Upper lobe of left lung (tissue), 6 donors: ENCODE measurements around the gene GRB7. TPM values are rescaled to one million over a fixed set of nuclear protein-coding genes. Genes with fewer than 3 reads are reported as not detected.
"Not testable (repeated sequence)": the region's sequence is repeated elsewhere in the genome, so short reads cannot be mapped to it uniquely, and the experiment has no call there.

Experiments
- ATAC-seq, 2 donors: fragments of 200-7000 bp; cut with Tn5 transposase; one replicate each; pipeline ENCODE4 v1.9.1; 2022; ENCODE audit warnings: mild to moderate bottlenecking in 2 of 2, moderate library complexity in 2 of 2; ENCODE audit not compliant: low FRiP score in 2 of 2
- DNase-seq, 2 donors: peaks; one replicate each; pipeline ENCODE4 v3.0.0-alpha.2; 2019 to 2020
- H3K27ac ChIP-seq, 4 donors: fragments of 200-600 bp; sonication (generic); one replicate each; pipeline ENCODE4 v1.5.1; 2016 to 2019
- H3K27me3 ChIP-seq, 4 donors: fragments of 200-600 bp; sonication (generic); one replicate each; pipeline ENCODE4 v1.5.1; 2017 to 2019
- H3K36me3 ChIP-seq, 4 donors: fragments of 200-600 bp; sonication (generic); one replicate each; pipeline ENCODE4 v1.5.1; 2016 to 2019
- H3K4me1 ChIP-seq, 4 donors: fragments of 200-600 bp; sonication (generic); one replicate each; pipeline ENCODE4 v1.5.1; 2018 to 2019
- H3K4me3 ChIP-seq, 4 donors: fragments of 200-600 bp; sonication (generic); one replicate each; pipeline ENCODE4 v1.5.1; 2017 to 2019; ENCODE audit warnings: mild to moderate bottlenecking in 2 of 4, moderate library complexity in 1 of 4
- H3K9me3 ChIP-seq, 4 donors: fragments of 200-600 bp; sonication (generic); one replicate each; pipeline ENCODE4 v1.5.1; 2018 to 2019
- EP300 ChIP-seq, 4 donors: sonication (generic); formaldehyde crosslinking; IDR thresholded peaks; one replicate each; pipeline ENCODE4 v1.5.1; 2017; ENCODE audit warnings: antibody characterized with exemption in 4 of 4, control low read depth in 2 of 4
- POLR2A ChIP-seq, 4 donors: fragments of 450-650 bp; IDR thresholded peaks; one replicate each; pipeline ENCODE4 v1.5.1; 2016 to 2017; ENCODE audit warnings: antibody characterized with exemption in 4 of 4, mild to moderate bottlenecking in 2 of 4
- POLR2AphosphoS5 ChIP-seq, 2 donors: sonication (generic); formaldehyde crosslinking; IDR thresholded peaks; one replicate each; pipeline ENCODE4 v1.5.1; 2017; ENCODE audit warnings: antibody characterized with exemption in 2 of 2
- WGBS, 2 donors: methylation state at CpG; one replicate each; pipeline ENCODE4 v1.1.5; 2017 to 2018; 5-methylcytosine and 5-hydroxymethylcytosine counted together
- total RNA-seq, 6 donors: library from RNA; depleted of rRNA in 4 of 6; stranded (reverse); fragments of >200 nt in 4 of 6; gene quantifications; one replicate each; pipeline versions ENCODE4 v1.1.0 to v1.2.1, GENCODE V29; 2016 to 2021
- TF ChIP-seq, protein P1 (sequence below), 6 experiments: fragments of 450-650 bp in 4 of 6; fragments of 200-600 bp in 2 of 6; sonication (generic) in 2 of 6; IDR thresholded peaks; one replicate each; pipeline ENCODE4 v1.5.1; 2016 to 2019; ENCODE audit warnings: antibody characterized with exemption in 6 of 6
- donor health status: DM: no; HTN: no; CAD: no; lungs with moderate emphysema.
- donor health status: DM: no; HTN: yes; CAD: no; lungs with severe emphysema.

Gene GRB7
- total RNA-seq, 6 donors from 2014 or later: 19.9 to 82.8 (median 31.1) TPM

DNA sequence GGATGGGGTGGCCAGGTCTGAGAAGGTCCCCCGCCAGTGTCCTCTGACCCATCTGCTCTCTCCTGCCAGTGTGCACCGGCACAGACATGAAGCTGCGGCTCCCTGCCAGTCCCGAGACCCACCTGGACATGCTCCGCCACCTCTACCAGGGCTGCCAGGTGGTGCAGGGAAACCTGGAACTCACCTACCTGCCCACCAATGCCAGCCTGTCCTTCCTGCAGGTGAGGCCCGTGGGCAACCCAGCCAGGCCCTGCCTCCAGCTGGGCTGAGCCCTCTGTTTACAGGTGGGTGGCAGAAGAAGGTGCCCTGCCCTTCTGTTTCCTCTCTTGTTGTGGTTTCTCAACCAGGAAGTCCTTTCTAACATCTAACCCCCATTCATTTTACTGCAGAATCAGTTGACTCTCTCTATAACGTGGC is 30.8 kb upstream of the GRB7 start:
- no peak for DNase-seq
- 60 to 78% methylated on average over 2 to 7 of the region's 7 CpGs for WGBS, 2 donors

DNA sequence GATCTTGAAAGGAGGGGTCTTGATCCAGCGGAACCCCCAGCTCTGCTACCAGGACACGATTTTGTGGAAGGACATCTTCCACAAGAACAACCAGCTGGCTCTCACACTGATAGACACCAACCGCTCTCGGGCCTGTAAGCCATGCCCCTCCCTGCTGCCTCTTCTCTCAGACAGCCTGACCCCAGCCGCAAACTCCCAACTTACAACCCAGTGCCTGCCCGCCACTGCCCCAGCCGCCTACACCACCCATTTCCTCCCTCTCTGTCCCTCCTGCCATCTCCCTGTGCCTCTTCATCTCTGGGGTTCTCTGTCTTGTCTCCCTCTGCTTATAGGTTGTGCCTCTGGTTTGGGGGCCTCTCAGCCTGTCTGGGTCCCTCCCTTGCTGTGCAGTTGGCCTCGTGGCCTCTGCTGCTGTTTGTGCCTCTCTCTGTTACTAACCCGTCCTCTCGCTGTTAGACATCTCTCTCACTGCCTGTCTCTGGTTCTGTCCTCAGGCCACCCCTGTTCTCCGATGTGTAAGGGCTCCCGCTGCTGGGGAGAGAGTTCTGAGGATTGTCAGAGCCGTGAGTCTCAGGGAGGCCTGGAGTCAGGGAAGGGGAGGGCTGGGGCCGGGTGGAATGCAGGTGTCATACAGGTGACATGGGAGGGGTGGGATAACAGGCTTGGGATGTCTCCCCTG is 28.3 kb upstream of the GRB7 start:
- Histone ChIP-seq H3K36me3 (peaks cover 13 to 72% (median 48%) of the 10 kb centered on the region in 4 donors), H3K27ac (no peak overlapping the region), H3K27me3 (no peaks in the 10 kb centered on the region), H3K9me3 (no peaks in the 10 kb centered on the region), H3K4me3 (no peak overlapping the region), H3K4me1 (peaks cover 7 to 31% (median 27%) of the 10 kb centered on the region in 4 donors)
- no peak for TF ChIP-seq POLR2A (IDR thresholded peaks at IDR 0.05)
- 88% methylated on average over 13 to 14 of the region's 14 CpGs for WGBS, 2 donors
- ATAC-seq (no peak), DNase-seq (no peak)

More for the DNA sequence above, 30.8 kb upstream of the GRB7 start:
- Histone ChIP-seq H3K9me3 (no peaks in the 10 kb centered on the region), H3K27me3 (no peaks in the 10 kb centered on the region), H3K27ac (peak overlapping the region; percentile 62 to 83 (median 80)), H3K36me3 (peaks cover 13 to 48% (median 40%) of the 10 kb centered on the region in 4 donors), H3K4me3 (no peak overlapping the region), H3K4me1 (peaks cover 17 to 56% (median 47%) of the 10 kb centered on the region in 4 donors)
- no peak for ATAC-seq
- no peak for TF ChIP-seq POLR2A (IDR thresholded peaks at IDR 0.05)
- TF ChIP-seq, protein P1, sequence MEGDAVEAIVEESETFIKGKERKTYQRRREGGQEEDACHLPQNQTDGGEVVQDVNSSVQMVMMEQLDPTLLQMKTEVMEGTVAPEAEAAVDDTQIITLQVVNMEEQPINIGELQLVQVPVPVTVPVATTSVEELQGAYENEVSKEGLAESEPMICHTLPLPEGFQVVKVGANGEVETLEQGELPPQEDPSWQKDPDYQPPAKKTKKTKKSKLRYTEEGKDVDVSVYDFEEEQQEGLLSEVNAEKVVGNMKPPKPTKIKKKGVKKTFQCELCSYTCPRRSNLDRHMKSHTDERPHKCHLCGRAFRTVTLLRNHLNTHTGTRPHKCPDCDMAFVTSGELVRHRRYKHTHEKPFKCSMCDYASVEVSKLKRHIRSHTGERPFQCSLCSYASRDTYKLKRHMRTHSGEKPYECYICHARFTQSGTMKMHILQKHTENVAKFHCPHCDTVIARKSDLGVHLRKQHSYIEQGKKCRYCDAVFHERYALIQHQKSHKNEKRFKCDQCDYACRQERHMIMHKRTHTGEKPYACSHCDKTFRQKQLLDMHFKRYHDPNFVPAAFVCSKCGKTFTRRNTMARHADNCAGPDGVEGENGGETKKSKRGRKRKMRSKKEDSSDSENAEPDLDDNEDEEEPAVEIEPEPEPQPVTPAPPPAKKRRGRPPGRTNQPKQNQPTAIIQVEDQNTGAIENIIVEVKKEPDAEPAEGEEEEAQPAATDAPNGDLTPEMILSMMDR (IDR thresholded peaks at IDR 0.05): no peak
- TF ChIP-seq POLR2AphosphoS5 (IDR thresholded peaks at IDR 0.05): no peak
- no peak for TF ChIP-seq EP300 (IDR thresholded peaks at IDR 0.05)

- 86 to 88% methylated on average over 8 to 20 of the region's 20 CpGs for WGBS, 2 donors
Observed at GRCh38 chr17:39709998-39710964, 27.5 kb upstream of the GRB7 start.

GRCh38 chr17:39711071-39711470 is 26.7 kb upstream of the GRB7 start:
- H3K27ac ChIP-seq, DNase-seq, ATAC-seq, H3K27me3 ChIP-seq, H3K4me3 ChIP-seq, H3K9me3 ChIP-seq: not testable (repeated sequence)
- Histone ChIP-seq H3K36me3 (peaks cover 13 to 87% (median 60%) of the 10 kb centered on the region in 4 donors), H3K4me1 (peaks cover 7 to 18% (median 16%) of the 10 kb centered on the region in 4 donors)
- 87 to 96% methylated on average over 11 of the region's 11 CpGs for WGBS, 2 donors

More at GRCh38 chr17:39709998-39710964, 27.5 kb upstream of the GRB7 start:
- TF ChIP-seq, protein P1 (IDR thresholded peaks at IDR 0.05): no peak
- no peak for TF ChIP-seq POLR2A (IDR thresholded peaks at IDR 0.05)
- no peak for TF ChIP-seq EP300 (IDR thresholded peaks at IDR 0.05)
- TF ChIP-seq POLR2AphosphoS5 (IDR thresholded peaks at IDR 0.05): no peak
- DNase-seq (peak in 1 of 2 donors; percentile 65), ATAC-seq (no peak)
- Histone ChIP-seq H3K27ac (no peak overlapping the region), H3K36me3 (peaks cover 13 to 79% (median 52%) of the 10 kb centered on the region in 4 donors), H3K4me1 (peaks cover 7 to 23% (median 20%) of the 10 kb centered on the region in 4 donors), H3K27me3 (no peaks in the 10 kb centered on the region), H3K4me3 (no peak overlapping the region), H3K9me3 (no peaks in the 10 kb centered on the region)

- H3K9me3 ChIP-seq: no peaks in the 10 kb centered on the region
- ATAC-seq (no peak), DNase-seq (no peak)
- H3K36me3 ChIP-seq: peaks cover 13 to 93% (median 66%) of the 10 kb centered on the region in 4 donors
- H3K27me3 ChIP-seq: no peaks in the 10 kb centered on the region
- 88 to 93% methylated on average over 6 to 10 of the region's 10 CpGs for WGBS, 2 donors
- TF ChIP-seq POLR2AphosphoS5 (IDR thresholded peaks at IDR 0.05): no peak
- no peak for TF ChIP-seq POLR2A (IDR thresholded peaks at IDR 0.05)
- TF ChIP-seq, protein P1 (IDR thresholded peaks at IDR 0.05): no peak
- no peak for TF ChIP-seq EP300 (IDR thresholded peaks at IDR 0.05)
- no peak overlapping the region for H3K4me3 ChIP-seq
- H3K27ac ChIP-seq: no peak overlapping the region
- H3K4me1 ChIP-seq: peaks cover 2 to 14% (median 11%) of the 10 kb centered on the region in 4 donors
Observed at GRCh38 chr17:39711851-39712250, 25.9 kb upstream of the GRB7 start.
